ENCODE results near the gene GATAD2B. TPM values are rescaled to one million over a fixed set of nuclear protein-coding genes. Genes with fewer than 3 reads are reported as not detected.

Gene GATAD2B
- total RNA-seq, 4 donors from 2014 or later, result 22.0 to 40.7 (median 28.1) TPM

GRCh38 chr1:153780551-153780950 lies 142.2 kb downstream of the GATAD2B start:
- Histone ChIP-seq H3K4me1 (peaks cover 30 to 33% of the 10 kb centered on the region in 2 donors), H3K4me3 (no peak overlapping the region), H3K27ac (peak overlapping the region in 1 of 4 donors; percentile 13), H3K27me3 (no peaks in the 10 kb centered on the region), H3K9me3 (no peaks in the 10 kb centered on the region), H3K36me3 (no peaks in the 10 kb centered on the region)
- DNase-seq (no peak), ATAC-seq (no peak)
- in situ Hi-C loops (cut with MboI; ENCODE audit: low sequenced_read_pairs in 4 of 4) (no loop called here), intact Hi-C loops (cut with DNase I; ENCODE audit: low total_unique reads) (no loop called here)
- TF ChIP-seq CTCF (IDR thresholded peaks at IDR 0.05 in 4 of 5, conservative IDR thresholded peaks at IDR 0.05 in 1 of 5) (no peak), POLR2A (IDR thresholded peaks at IDR 0.05) (no peak)

GRCh38 chr1:153779781-153780541 lies 142.8 kb downstream of the GATAD2B start:
- Histone ChIP-seq H3K27me3 (no peaks in the 10 kb centered on the region), H3K9me3 (no peaks in the 10 kb centered on the region), H3K4me1 (peaks cover 30 to 39% of the 10 kb centered on the region in 2 donors), H3K4me3 (no peak overlapping the region), H3K27ac (peak overlapping the region in 1 of 4 donors; percentile 13), H3K36me3 (no peaks in the 10 kb centered on the region)
- DNase-seq, result no peak
- in situ Hi-C loops (cut with MboI; ENCODE audit: low sequenced_read_pairs in 4 of 4) (loop anchor here in 1 of 4 donors (10.0 kb wide), 1 partner anchor 105 kb away; the partner anchor contains the start of genes ILF2 and NPR1), intact Hi-C loops (cut with DNase I; ENCODE audit: low total_unique reads) (no loop called here)
- ATAC-seq, result no peak
- no peak for TF ChIP-seq POLR2A (IDR thresholded peaks at IDR 0.05)
- no peak for TF ChIP-seq CTCF (IDR thresholded peaks at IDR 0.05 in 4 of 5, conservative IDR thresholded peaks at IDR 0.05 in 1 of 5)

DNA sequence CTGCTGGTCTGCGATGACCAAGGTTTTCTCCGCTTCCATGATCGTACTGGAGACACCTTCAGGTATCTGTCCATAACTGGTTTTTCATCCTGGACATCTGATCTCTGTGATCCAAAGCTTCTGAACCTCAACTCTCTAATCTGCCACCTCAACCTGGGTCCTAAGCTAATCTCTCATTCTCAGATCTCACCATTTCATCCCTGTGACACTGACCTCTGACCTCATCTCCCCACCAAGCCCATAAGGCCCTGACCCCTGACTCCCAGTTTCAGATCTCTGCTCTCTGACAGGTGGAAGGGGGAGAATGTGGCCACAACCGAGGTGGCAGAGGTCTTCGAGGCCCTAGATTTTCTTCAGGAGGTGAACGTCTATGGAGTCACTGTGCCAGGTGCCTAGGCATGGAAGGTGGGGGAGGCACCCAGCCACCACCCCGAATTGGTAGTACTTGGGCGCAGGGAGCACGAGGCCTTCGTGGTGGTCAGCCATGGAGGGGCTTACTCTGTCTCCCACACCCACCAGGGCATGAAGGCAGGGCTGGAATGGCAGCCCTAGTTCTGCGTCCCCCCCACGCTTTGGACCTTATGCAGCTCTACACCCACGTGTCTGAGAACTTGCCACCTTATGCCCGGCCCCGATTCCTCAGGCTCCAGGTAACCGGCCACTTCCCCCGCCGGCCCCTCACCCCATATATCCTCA lies 143.8 kb downstream of the GATAD2B start:
- no peak for ATAC-seq

More for the DNA sequence above, 143.8 kb downstream of the GATAD2B start:
- Histone ChIP-seq H3K36me3 (no peaks in the 10 kb centered on the region), H3K9me3 (no peaks in the 10 kb centered on the region), H3K4me1 (peaks cover 36 to 47% of the 10 kb centered on the region in 2 donors), H3K27me3 (no peaks in the 10 kb centered on the region), H3K27ac (no peak overlapping the region), H3K4me3 (no peak overlapping the region)
- TF ChIP-seq POLR2A (IDR thresholded peaks at IDR 0.05) (no peak), CTCF (IDR thresholded peaks at IDR 0.05 in 4 of 5, conservative IDR thresholded peaks at IDR 0.05 in 1 of 5) (no peak)
- no peak for DNase-seq
- in situ Hi-C loops (cut with MboI; ENCODE audit: low sequenced_read_pairs in 4 of 4) (loop anchor here in 1 of 4 donors (10.0 kb wide), 1 partner anchor 104 kb away; the partner anchor contains the start of genes ILF2 and NPR1), intact Hi-C loops (cut with DNase I; ENCODE audit: low total_unique reads) (no loop called here)
